AG09319 (cell line): ENCODE data around the gene SUPT3H.
"Not testable (repeated sequence)": the region's sequence is repeated elsewhere in the genome, so short reads cannot be mapped to it uniquely, and the experiment has no call there.

Source experiments
- DNase-seq: peaks from one replicate; pipeline ENCODE4 v3.0.0-alpha.2; 2010; ENCODE audit warnings: low read depth; ENCODE audit errors: extremely low read depth
- CTCF ChIP-seq: IDR thresholded peaks from 2 replicates; pipeline ENCODE4 v1.5.1; 2011; ENCODE audit warnings: low read depth, mild to moderate bottlenecking, inconsistent platforms, low read length, moderate library complexity

SUPT3H gene

GRCh38 chr6:45044086-45044485 is 333.6 kb downstream of the SUPT3H start:
- TF ChIP-seq CTCF = no peak

GRCh38 chr6:45042673-45043072 is 335.1 kb downstream of the SUPT3H start:
- DNase-seq = not testable (repeated sequence)

More at GRCh38 chr6:45044086-45044485, 333.6 kb downstream of the SUPT3H start:
- no peak for DNase-seq

GRCh38 chr6:45038226-45038625 is 339.5 kb downstream of the SUPT3H start:
- TF ChIP-seq CTCF = no peak
- no peak for DNase-seq

- no peak for TF ChIP-seq CTCF
- no peak for DNase-seq
Observed at GRCh38 chr6:45036103-45036502, 341.6 kb downstream of the SUPT3H start.

GRCh38 chr6:45032426-45032825 is 345.3 kb downstream of the SUPT3H start:
- TF ChIP-seq CTCF = no peak

GRCh38 chr6:45031601-45032000 is 346.1 kb downstream of the SUPT3H start:
- no peak for TF ChIP-seq CTCF

More at GRCh38 chr6:45032426-45032825, 345.3 kb downstream of the SUPT3H start:
- DNase-seq = no peak

GRCh38 chr6:45027126-45027525 is 350.6 kb downstream of the SUPT3H start:
- TF ChIP-seq CTCF = no peak
- no peak for DNase-seq

More at GRCh38 chr6:45031601-45032000, 346.1 kb downstream of the SUPT3H start:
- no peak for DNase-seq

- no peak for DNase-seq
- TF ChIP-seq CTCF = no peak
Observed at GRCh38 chr6:45026003-45026516, 351.7 kb downstream of the SUPT3H start.
